Measurements from ENCODE around the gene SERBP1.

SERBP1 gene

GRCh38 chr1:67433837-67434236 is 3.6 kb upstream of the SERBP1 start:
- POLR2A ChIA-PET, result no interaction called here
- CTCF ChIA-PET, result no interaction called here
- TF ChIP-seq MZF1 (tag by site-specific recombination; IDR thresholded peaks at IDR 0.05; ENCODE audit: borderline replicate concordance), result peak; percentile 50; the same call in 1 of the 2 replicates
- no peak for TF ChIP-seq KLF7 (tag by site-specific recombination; IDR thresholded peaks at IDR 0.05; ENCODE audit: borderline replicate concordance)
- TF ChIP-seq, protein P1, sequence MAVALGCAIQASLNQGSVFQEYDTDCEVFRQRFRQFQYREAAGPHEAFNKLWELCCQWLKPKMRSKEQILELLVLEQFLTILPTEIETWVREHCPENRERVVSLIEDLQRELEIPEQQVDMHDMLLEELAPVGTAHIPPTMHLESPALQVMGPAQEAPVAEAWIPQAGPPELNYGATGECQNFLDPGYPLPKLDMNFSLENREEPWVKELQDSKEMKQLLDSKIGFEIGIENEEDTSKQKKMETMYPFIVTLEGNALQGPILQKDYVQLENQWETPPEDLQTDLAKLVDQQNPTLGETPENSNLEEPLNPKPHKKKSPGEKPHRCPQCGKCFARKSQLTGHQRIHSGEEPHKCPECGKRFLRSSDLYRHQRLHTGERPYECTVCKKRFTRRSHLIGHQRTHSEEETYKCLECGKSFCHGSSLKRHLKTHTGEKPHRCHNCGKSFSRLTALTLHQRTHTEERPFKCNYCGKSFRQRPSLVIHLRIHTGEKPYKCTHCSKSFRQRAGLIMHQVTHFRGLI (tag by site-specific recombination; IDR thresholded peaks at IDR 0.05), result peak; percentile 37; the same call in 1 of the 2 replicates
- TF ChIP-seq ZNF362 (tag by site-specific recombination; IDR thresholded peaks at IDR 0.05), result 0 out of 2 replicates have a peak, but pooled peaks have one; percentile 26
- no peak for TF ChIP-seq WT1 (tag by site-specific recombination; IDR thresholded peaks at IDR 0.05)
- TF ChIP-seq, protein P2, sequence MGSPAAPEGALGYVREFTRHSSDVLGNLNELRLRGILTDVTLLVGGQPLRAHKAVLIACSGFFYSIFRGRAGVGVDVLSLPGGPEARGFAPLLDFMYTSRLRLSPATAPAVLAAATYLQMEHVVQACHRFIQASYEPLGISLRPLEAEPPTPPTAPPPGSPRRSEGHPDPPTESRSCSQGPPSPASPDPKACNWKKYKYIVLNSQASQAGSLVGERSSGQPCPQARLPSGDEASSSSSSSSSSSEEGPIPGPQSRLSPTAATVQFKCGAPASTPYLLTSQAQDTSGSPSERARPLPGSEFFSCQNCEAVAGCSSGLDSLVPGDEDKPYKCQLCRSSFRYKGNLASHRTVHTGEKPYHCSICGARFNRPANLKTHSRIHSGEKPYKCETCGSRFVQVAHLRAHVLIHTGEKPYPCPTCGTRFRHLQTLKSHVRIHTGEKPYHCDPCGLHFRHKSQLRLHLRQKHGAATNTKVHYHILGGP (tag by site-specific recombination; IDR thresholded peaks at IDR 0.05), result no peak
- no peaks in the 10 kb centered on the region for H3K9me3 ChIP-seq (ENCODE audit: control insufficient read depth, insufficient read depth, low read depth, low read length)
- H3K27ac ChIP-seq (ENCODE audit: extremely low read depth, low read depth, low read length), result no peak overlapping the region
- H3K4me1 ChIP-seq (ENCODE audit: control insufficient read depth, insufficient read depth, low read length), result peaks cover 9% of the 10 kb centered on the region
- H3K4me3 ChIP-seq (ENCODE audit: low read depth, low read length), result no peak overlapping the region
- peaks cover 0 to 9% of the 10 kb centered on the region in 2 experiments; a peak in 1 of 3 replicates for H3K36me3 ChIP-seq (ENCODE audit: control insufficient read depth in 2 of 2, insufficient read depth in 1 of 2, low read length in 2 of 2)

- Histone ChIP-seq H3K4me3 (ENCODE audit: low read depth, low read length) (no peak overlapping the region), H3K27ac (ENCODE audit: extremely low read depth, low read depth, low read length) (no peak overlapping the region), H3K36me3 (ENCODE audit: control insufficient read depth in 2 of 2, insufficient read depth in 1 of 2, low read length in 2 of 2) (peaks cover 0 to 19% of the 10 kb centered on the region in 2 experiments; a peak in 1 of 3 replicates), H3K4me1 (ENCODE audit: control insufficient read depth, insufficient read depth, low read length) (peaks cover 9% of the 10 kb centered on the region), H3K9me3 (ENCODE audit: control insufficient read depth, insufficient read depth, low read depth, low read length) (no peaks in the 10 kb centered on the region)
- no peak for TF ChIP-seq SP2 (tag by site-specific recombination; IDR thresholded peaks at IDR 0.05)
- peak; percentile 95 for TF ChIP-seq SCRT2 (tag by site-specific recombination; IDR thresholded peaks at IDR 0.05)
- TF ChIP-seq SCRT1 (tag by site-specific recombination; IDR thresholded peaks at IDR 0.05; ENCODE audit: borderline replicate concordance), result peak; percentile 10; the same call in 1 of the 2 replicates
- ChIA-PET CTCF (interaction anchor here (0.6 to 1.7 kb wide), 5 partner anchors 9 to 661 kb away, joined by 3 to 13 read pairs (median 4); no protein-coding TSS in a partner anchor), POLR2A (interaction anchor here (1.2 kb wide), 1 partner anchor 27 kb away, joined by 3 read pairs; no protein-coding TSS in a partner anchor)
These were observed 2.5 kb upstream of the SERBP1 start for GRCh38 chr1:67432745-67433144.

- H3K4me3 ChIP-seq (ENCODE audit: low read depth, low read length), result no peak overlapping the region; the same call in 1 of the 2 replicates
- peak overlapping the region; percentile 21; the same call in 1 of the 2 replicates for H3K27ac ChIP-seq (ENCODE audit: extremely low read depth, low read depth, low read length)
- CTCF ChIA-PET, result interaction anchor here (0.5 to 1.7 kb wide), 9 partner anchors 9 to 660 kb away, joined by 3 to 13 read pairs (median 3); no protein-coding TSS in a partner anchor
- H3K36me3 ChIP-seq (ENCODE audit: control insufficient read depth in 2 of 2, insufficient read depth in 1 of 2, low read length in 2 of 2), result peaks cover 0 to 27% of the 10 kb centered on the region in 2 experiments; a peak in 1 of 3 replicates
- H3K4me1 ChIP-seq (ENCODE audit: control insufficient read depth, insufficient read depth, low read length), result peaks cover 9% of the 10 kb centered on the region
- no peaks in the 10 kb centered on the region for H3K9me3 ChIP-seq (ENCODE audit: control insufficient read depth, insufficient read depth, low read depth, low read length)
- POLR2A ChIA-PET, result interaction anchor here (1.2 kb wide), 1 partner anchor 28 kb away, joined by 3 read pairs; no protein-coding TSS in a partner anchor
- TF ChIP-seq ZNF133 (tag by site-specific recombination; IDR thresholded peaks at IDR 0.05), result no peak
- TF ChIP-seq PATZ1 (tag by site-specific recombination; IDR thresholded peaks at IDR 0.05), result peak; percentile 82
- TF ChIP-seq, protein P3, sequence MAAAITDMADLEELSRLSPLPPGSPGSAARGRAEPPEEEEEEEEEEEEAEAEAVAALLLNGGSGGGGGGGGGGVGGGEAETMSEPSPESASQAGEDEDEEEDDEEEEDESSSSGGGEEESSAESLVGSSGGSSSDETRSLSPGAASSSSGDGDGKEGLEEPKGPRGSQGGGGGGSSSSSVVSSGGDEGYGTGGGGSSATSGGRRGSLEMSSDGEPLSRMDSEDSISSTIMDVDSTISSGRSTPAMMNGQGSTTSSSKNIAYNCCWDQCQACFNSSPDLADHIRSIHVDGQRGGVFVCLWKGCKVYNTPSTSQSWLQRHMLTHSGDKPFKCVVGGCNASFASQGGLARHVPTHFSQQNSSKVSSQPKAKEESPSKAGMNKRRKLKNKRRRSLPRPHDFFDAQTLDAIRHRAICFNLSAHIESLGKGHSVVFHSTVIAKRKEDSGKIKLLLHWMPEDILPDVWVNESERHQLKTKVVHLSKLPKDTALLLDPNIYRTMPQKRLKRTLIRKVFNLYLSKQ (tag by site-specific recombination; IDR thresholded peaks at IDR 0.05; ENCODE audit: borderline replicate concordance), result no peak
- TF ChIP-seq ZSCAN5A (tag by site-specific recombination; IDR thresholded peaks at IDR 0.05), result no peak
- no peak for TF ChIP-seq ZNF146 (tag by site-specific recombination; IDR thresholded peaks at IDR 0.05)
- no peak for TF ChIP-seq ZNF660 (tag by site-specific recombination; IDR thresholded peaks at IDR 0.05)
- 0 out of 2 replicates have a peak, but pooled peaks have one; percentile 11 for TF ChIP-seq WT1 (tag by site-specific recombination; IDR thresholded peaks at IDR 0.05)
- TF ChIP-seq ZSCAN16 (tag by site-specific recombination; IDR thresholded peaks at IDR 0.05), result no peak
- TF ChIP-seq EGR2 (tag by site-specific recombination; IDR thresholded peaks at IDR 0.05; ENCODE audit: low read depth), result peak; percentile 24; the same call in 1 of the 2 replicates
- TF ChIP-seq ZNF155 (tag by site-specific recombination; IDR thresholded peaks at IDR 0.05), result no peak
- TF ChIP-seq ZNF658 (tag by site-specific recombination; IDR thresholded peaks at IDR 0.05), result no peak
- TF ChIP-seq RBAK (tag by site-specific recombination; IDR thresholded peaks at IDR 0.05), result no peak
These were observed 1.8 kb upstream of the SERBP1 start for GRCh38 chr1:67431869-67432578.
